T-helper 1 cell treated with Interleukin-12 subunit alpha and Interleukin-12 subunit beta and Interleukin-4 antibody, amounts not matched to agents 30 μg/mL and 1 μg/mL, for 36 hours (primary cell): ENCODE data around the gene PPP1R1B.
"Not testable (repeated sequence)": the region's sequence is repeated elsewhere in the genome, so short reads cannot be mapped to it uniquely, and the experiment has no call there.

ENCODE experiments used
- H3K27ac Mint-ChIP-seq: one replicate; pipeline ENCODE4 v1.8.0; 2021; ENCODE audit warnings: mild to moderate bottlenecking, mixed read lengths
- H3K27me3 Mint-ChIP-seq: one replicate; pipeline ENCODE4 v1.8.0; 2021; ENCODE audit warnings: low read depth, mixed read lengths
- H3K36me3 Mint-ChIP-seq: one replicate; pipeline ENCODE4 v1.8.0; 2021; ENCODE audit warnings: low read depth, mixed read lengths
- H3K4me1 Mint-ChIP-seq: one replicate; pipeline ENCODE4 v1.8.0; 2021; ENCODE audit warnings: low read depth, mixed read lengths
- H3K4me3 Mint-ChIP-seq: one replicate; pipeline ENCODE4 v1.8.0; 2021; ENCODE audit warnings: mild to moderate bottlenecking, moderate library complexity, mixed read lengths
- H3K9me3 Mint-ChIP-seq: one replicate; pipeline ENCODE4 v1.8.0; 2021; ENCODE audit warnings: mixed read lengths

Gene PPP1R1B

DNA sequence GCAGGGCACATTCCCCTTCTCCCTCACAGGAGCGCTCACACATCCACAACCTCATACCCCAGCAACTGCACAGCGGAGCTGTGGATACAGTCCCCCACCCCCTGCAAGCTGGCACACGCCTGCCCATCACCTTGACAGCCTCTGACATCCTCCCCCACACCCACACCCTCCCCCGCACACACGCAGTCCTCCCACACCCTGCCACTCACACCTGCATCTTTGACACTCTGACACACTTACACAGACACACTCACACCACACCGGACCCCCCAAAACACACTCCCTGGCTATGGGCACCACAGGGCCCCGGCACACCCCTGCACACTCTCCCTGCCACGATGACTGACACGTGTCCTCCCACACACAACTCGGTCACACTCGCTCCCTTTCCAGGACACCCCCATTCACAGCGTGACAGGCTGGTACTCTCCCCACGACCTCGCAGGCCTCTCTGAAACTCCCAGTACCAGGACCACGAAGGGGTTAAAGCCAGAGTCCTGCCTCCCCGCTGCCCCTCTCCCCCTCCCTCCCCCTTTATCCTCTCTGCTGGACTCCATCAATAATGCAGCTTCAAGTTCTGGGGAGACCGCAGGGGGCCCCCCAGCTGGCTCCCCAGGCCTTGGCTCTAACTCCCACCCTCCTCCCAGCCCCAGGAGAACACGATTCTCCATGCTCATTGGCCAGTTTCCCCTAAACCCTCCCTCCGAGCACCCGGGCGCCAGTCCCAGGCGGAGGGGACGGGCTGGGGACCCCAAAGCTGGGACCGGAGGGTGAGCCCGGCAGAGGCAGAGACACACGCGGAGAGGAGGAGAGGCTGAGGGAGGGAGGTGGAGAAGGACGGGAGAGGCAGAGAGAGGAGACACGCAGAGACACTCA is at the start of gene PPP1R1B:
Gene PPP1R1B, plus strand, starts transcription at position 782 of the 876 bp plus-strand sequence. CDS start 441 bp downstream, outside the sequence.
- Mint-ChIP-seq H3K4me3 (no peak within 1 kb of the TSS), H3K4me1 (peaks cover 24% of the 10 kb centered on the region), H3K9me3 (no peaks in the 10 kb centered on the region), H3K27ac (no peak within 1 kb of the TSS), H3K36me3 (no peaks in the 10 kb centered on the region), H3K27me3 (peaks cover 67% of the 10 kb centered on the region)

DNA sequence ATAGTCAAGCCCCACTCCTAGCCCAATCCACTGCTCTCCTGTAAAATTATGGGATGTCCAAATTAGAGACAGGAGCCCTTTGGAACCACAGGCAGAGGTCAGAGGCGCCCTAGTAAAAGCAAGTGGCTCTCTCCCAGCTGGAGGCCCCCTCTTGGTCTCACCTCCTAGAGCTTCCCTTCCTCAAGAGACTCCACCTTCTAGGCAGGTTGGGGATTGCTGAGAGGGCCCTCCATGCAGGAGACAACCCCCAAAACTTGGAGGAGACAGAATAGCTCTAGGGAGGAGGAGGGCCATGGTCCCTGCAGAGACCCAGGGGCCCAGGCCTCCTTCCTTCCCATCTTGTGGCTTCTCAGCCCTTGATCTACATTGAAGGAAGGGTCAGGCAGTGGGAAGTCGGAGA is 48.5 kb upstream of the PPP1R1B start:
- H3K4me3 Mint-ChIP-seq, result no peak overlapping the region
- no peaks in the 10 kb centered on the region for H3K9me3 Mint-ChIP-seq
- H3K27ac Mint-ChIP-seq, result no peak overlapping the region
- H3K27me3 Mint-ChIP-seq, result peaks cover 13% of the 10 kb centered on the region
- H3K4me1 Mint-ChIP-seq, result peaks cover 3% of the 10 kb centered on the region
- no peaks in the 10 kb centered on the region for H3K36me3 Mint-ChIP-seq

DNA sequence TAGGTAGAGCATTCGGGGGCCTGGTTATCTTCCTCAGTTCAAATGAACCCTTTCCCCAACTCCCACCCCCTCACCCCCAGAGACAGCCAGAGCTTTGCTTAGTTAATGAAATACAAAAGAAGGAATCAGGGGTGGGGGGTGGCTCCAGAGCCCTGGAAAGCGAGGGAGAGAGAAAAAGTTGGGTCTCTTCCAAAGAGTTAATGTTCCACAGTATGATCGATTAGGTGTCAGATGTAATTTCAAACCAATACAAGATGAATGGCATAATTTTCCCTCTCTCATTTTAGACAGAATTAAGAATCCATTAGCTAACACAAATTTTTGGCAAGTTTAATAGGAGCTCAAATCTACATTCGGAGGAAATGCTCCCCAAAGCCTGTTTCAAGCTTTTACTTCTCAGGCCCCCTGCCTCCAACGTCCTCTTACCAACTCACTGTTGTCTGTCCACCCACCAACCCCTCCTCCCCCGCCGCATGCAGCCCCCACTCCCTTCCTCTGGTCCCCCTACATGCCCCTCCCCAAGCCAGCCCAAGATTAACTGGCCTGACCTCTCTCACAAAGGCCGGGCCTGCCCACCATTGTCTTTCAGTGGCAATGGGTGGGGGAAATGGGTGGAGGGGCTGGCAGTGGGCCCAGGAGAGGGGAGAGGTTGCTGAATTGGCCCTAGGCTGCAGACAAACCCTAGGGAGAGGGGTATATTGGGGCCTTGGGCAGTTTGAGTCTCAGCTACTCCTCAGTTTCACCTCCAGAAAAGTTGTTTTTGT is 47.3 kb upstream of the PPP1R1B start:
- no peak overlapping the region for H3K4me3 Mint-ChIP-seq
- no peaks in the 10 kb centered on the region for H3K4me1 Mint-ChIP-seq
- H3K9me3 Mint-ChIP-seq, result no peaks in the 10 kb centered on the region
- peaks cover 10% of the 10 kb centered on the region for H3K27me3 Mint-ChIP-seq
- no peaks in the 10 kb centered on the region for H3K36me3 Mint-ChIP-seq
- no peak overlapping the region for H3K27ac Mint-ChIP-seq

DNA sequence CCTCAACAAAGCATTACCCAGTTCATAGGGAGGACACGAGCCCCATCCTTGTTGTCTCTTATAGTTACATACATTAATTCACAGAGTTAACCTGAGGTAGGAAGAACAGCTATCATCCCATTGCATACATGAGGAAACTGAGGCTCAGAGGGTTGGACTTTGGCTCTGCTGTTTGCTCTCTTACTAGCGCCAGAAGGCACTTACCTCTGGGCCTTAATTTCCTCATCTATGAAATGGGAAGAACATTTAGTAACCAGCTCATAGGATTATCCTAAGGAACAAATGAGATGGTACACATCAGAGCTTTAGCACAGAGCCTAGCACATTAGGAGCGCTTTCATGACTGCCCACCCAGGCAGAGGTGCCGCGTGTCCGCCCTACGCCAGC is 46.7 kb upstream of the PPP1R1B start:
- Mint-ChIP-seq H3K27ac (no peak overlapping the region), H3K4me3 (no peak overlapping the region), H3K4me1 (no peaks in the 10 kb centered on the region), H3K9me3 (no peaks in the 10 kb centered on the region), H3K27me3 (peaks cover 7% of the 10 kb centered on the region), H3K36me3 (no peaks in the 10 kb centered on the region)

DNA sequence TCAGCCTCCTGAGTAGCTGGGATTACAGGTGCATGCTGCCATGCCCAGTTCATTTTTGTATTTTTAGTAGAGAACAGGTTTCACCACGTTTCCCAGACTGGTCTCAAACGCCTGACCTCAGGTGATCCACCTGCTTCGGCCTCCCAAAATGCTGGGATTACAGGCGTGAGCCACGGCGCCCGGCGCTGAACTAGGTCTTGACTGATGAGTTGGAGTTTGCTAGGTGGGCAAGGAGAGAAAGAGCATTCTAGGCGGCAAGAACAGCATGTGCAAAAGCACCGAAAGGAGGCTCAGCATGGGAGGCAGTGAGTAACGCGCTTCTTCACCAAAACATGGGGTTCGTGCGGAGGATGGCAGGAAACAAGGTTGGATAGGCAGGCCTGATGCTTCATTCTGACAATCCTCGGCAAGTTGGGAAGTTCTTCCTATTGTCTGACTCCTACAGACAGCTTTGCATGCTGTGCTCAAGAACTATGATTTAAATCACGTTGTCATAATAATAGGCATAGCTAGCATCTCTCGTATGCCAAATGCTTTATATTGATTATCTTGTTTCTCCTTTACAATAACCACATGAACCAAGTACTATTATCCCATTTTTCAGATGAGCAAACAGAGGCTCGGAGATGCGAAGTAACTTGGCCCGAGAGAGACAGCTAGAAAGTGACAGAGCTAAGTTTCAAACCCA is 45.5 kb upstream of the PPP1R1B start:
- no peak overlapping the region for H3K27ac Mint-ChIP-seq
- H3K36me3 Mint-ChIP-seq, result no peaks in the 10 kb centered on the region
- H3K9me3 Mint-ChIP-seq, result no peaks in the 10 kb centered on the region
- H3K4me1 Mint-ChIP-seq, result no peaks in the 10 kb centered on the region
- H3K27me3 Mint-ChIP-seq, result peaks cover 4% of the 10 kb centered on the region
- H3K4me3 Mint-ChIP-seq, result no peak overlapping the region

DNA sequence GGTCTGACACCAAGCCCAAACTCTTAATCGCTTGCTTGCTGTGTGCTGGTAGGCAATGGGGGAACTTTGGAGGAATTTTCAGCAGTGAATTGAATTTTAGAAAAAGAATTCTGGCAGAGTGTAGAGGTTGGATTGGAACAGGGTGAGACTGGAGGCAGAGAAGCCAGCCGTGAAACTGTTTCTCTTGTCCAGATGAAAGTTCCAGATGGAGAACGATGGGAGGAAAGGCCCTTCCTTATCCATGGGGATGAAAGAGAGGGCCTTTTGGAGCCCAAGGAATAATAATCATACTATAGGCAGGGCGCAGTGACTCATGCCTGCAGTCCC is 45.0 kb upstream of the PPP1R1B start:
- no peak overlapping the region for H3K27ac Mint-ChIP-seq

DNA sequence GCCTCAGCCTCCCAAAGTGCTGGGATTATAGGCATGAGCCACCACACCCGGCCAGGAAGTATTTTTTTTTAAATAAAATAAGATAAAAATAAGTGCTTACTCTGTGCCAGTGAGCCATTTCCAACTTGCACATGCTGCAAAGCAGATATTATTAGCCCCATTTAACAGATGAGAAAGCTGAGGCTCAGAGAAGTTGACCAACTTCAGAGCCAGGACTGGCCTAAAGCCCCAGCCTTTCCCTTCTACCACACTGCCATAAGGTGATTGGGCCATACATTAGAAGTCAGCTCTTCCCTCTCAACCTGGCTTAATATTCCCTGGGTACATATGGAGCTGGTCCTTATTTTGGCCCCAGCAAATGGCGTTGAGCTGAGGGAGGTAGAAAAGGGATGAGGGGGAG is 44.1 kb upstream of the PPP1R1B start:
- Mint-ChIP-seq H3K9me3 (no peaks in the 10 kb centered on the region), H3K36me3 (no peaks in the 10 kb centered on the region), H3K27me3 (peaks cover 4% of the 10 kb centered on the region), H3K27ac (no peak overlapping the region), H3K4me1 (no peaks in the 10 kb centered on the region), H3K4me3 (no peak overlapping the region)

More for the DNA sequence above, 45.0 kb upstream of the PPP1R1B start:
- no peaks in the 10 kb centered on the region for H3K36me3 Mint-ChIP-seq
- peaks cover 4% of the 10 kb centered on the region for H3K27me3 Mint-ChIP-seq
- H3K9me3 Mint-ChIP-seq, result no peaks in the 10 kb centered on the region
- H3K4me1 Mint-ChIP-seq, result no peaks in the 10 kb centered on the region
- no peak overlapping the region for H3K4me3 Mint-ChIP-seq

DNA sequence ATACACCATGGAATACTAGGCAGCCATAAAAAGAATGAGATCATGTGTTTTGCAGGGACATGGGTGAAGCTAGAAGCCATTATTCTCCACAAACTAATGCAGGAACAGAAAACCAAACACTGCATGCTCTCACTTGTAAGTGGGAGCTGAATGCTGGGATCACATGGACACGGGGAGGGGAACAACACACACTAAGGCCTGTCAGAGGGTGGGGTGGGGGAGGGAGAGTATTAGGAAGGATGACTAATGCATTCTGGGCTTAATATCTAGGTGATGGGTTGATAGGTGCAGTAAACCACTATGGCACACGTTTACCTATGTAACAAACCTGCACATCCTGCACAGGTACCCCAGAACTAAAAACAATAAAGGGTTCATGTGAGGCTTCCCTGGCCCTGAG is 36.6 kb upstream of the PPP1R1B start:
- not testable (repeated sequence) for H3K27ac Mint-ChIP-seq, H3K36me3 Mint-ChIP-seq, H3K4me3 Mint-ChIP-seq, H3K4me1 Mint-ChIP-seq, H3K9me3 Mint-ChIP-seq
- H3K27me3 Mint-ChIP-seq, result peaks cover 45% of the 10 kb centered on the region

DNA sequence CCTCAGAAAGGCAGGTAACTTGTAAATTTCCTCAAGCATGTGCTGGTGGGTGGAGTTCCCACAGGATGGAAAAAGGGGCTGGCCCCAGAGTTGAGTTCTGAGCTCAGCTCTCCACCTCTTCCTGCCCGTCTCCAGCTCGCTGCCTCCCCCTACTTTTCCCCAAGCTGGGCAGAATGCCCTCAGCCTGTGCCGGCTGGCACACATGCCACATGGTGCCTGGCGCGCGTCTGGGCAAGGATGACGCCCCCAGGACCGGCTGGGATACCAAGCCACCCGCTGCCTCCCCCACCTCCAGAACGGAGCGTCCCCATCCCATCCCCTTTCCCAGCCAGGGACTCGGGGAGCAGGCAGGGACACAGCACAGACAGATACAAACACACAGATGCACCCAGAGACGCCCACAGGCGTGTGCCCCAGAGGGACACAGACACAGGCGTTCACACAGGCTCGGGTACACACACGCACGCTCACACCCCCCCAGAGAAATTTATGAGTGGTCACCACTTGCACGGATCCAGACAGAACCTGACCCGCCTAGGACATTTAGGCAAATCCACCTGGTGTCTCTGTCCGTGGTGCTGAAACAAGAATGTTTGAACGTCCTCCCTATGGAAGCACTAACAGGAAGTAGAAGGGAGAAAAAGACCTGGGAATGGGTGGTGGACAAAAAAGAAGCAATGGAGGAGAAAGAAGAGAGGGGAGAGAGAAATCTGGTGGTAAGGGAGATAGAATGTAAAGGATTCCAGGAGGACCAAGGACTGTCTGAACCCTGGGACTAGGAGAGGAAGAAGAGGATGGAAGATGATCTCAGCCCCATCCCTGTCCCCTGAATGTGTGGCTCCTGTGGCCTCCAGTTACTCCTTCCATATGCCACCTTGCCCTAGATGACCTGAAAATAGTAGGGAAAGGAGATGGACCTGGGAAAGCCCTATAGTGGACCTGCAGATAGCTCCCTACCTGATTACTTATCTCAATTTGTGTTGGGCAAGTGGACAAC is 34.5 kb upstream of the PPP1R1B start:
- H3K27ac Mint-ChIP-seq, result no peak overlapping the region
- no peaks in the 10 kb centered on the region for H3K4me1 Mint-ChIP-seq
- H3K27me3 Mint-ChIP-seq, result peaks cover 63% of the 10 kb centered on the region
- peaks cover 3% of the 10 kb centered on the region for H3K36me3 Mint-ChIP-seq
- H3K9me3 Mint-ChIP-seq, result no peaks in the 10 kb centered on the region
- H3K4me3 Mint-ChIP-seq, result no peak overlapping the region

DNA sequence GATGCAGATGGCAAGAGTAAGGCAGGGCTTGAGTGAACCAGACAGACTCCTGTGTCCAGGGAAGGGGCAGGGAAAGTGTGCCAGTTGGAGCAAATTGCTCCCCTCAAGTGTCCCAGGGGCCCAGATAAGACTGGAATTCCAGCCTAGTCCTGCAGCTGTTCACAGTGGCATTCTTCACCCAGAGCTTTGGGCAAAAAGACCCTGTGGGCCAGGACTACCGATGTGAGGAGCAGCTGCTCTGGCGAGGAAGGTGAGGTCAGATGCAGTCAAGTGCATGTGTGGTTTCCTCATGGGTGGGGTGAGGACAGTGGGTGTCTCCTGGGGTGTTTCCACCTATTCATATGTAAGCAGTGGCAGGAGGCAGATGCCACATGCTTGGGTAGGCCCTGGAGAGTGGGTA is 33.4 kb upstream of the PPP1R1B start:
- no peak overlapping the region for H3K4me3 Mint-ChIP-seq

DNA sequence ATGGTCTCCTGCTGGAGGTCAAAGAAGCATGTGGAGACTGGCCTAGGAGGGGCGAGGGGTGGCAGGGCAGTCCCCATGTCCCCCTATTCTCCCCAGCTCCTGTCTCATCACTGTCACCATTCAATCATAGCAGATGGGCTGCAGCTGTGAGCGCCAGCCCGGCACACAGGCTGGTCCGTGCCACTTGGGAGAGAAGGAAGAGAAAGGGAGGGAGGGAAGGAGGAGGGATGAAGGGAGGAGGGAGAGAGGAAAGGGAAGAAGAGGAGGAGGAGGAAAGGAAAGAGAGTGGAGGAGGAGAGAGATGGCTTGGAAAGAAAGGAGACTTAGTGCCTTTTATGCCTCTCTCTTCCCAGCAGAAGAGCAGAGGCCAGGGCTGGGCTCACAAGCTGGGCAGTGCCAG is 31.5 kb upstream of the PPP1R1B start:
- Mint-ChIP-seq H3K9me3 (no peaks in the 10 kb centered on the region), H3K4me3 (no peak overlapping the region), H3K4me1 (no peaks in the 10 kb centered on the region), H3K27me3 (peaks cover 82% of the 10 kb centered on the region), H3K36me3 (peaks cover 3% of the 10 kb centered on the region), H3K27ac (no peak overlapping the region)

More for the DNA sequence above, 33.4 kb upstream of the PPP1R1B start:
- no peaks in the 10 kb centered on the region for H3K4me1 Mint-ChIP-seq
- H3K27ac Mint-ChIP-seq, result no peak overlapping the region
- peaks cover 3% of the 10 kb centered on the region for H3K36me3 Mint-ChIP-seq
- peaks cover 72% of the 10 kb centered on the region for H3K27me3 Mint-ChIP-seq
- no peaks in the 10 kb centered on the region for H3K9me3 Mint-ChIP-seq

DNA sequence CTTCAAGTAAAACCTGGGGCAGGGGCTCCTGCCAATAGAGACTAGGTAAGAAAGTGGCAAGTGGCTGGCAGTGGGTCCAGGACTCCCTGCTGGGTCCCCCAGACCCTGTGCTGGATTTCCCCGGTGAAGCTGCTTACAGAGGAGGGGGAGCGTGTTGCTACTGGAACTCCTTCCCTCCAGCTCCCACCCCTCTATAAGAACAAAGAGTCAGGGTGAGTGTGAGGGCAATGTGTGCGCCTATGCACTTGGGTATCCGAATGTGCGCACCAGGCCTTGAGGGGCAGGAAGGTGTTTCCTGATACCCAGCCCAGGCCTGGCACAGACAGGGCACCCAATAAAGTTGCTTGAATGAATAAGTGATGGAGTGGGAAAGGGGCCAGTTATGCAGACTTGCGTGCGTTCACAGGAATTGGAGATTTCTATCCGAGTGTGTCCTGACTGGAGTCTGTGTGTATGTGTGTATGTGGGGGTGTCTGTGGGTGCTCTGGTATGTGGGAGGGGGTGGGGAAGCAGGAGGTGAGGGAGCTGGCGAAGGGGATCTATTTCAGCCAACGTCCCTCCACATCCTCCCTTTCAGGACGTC is 30.7 kb upstream of the PPP1R1B start:
- Mint-ChIP-seq H3K27me3 (peaks cover 89% of the 10 kb centered on the region), H3K9me3 (no peaks in the 10 kb centered on the region), H3K4me3 (no peak overlapping the region), H3K4me1 (no peaks in the 10 kb centered on the region), H3K27ac (no peak overlapping the region), H3K36me3 (peaks cover 3% of the 10 kb centered on the region)

DNA sequence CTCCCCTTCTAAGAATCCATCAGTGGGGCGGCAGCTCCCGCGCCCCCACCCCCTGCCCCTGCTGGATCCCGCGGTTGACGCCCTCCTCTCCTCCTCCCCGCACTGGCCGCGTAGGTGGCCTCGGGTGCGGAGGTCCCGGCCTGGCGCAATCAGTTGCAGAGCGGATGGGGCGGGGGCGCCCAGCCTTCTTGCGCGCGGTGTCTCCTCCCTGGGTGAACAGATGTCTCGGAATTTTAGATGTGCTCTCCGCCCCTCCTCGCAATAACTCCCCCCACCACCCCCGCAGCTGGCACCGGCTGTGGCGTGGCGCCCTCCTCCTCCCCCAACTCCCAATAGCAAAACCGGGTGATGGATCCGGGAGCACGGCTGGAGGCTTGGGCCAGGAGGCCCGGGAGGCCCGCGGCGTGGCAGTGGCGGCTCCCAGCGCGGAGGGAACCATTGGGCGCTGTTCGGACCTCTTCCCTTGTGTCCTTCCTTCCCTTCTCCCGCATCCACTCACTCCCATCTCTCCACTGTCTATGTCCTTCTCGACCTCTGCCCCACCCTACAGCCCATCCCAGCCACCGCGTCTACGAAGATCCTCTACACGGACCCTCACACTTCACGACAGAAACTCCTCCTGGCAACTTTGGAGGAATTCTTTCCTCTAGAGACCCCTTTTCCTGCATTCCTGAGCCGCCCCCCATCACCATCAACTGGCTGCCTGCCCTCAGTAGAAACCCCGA is 30.0 kb upstream of the PPP1R1B start:
- no peaks in the 10 kb centered on the region for H3K4me1 Mint-ChIP-seq
- H3K9me3 Mint-ChIP-seq, result no peaks in the 10 kb centered on the region
- peaks cover 91% of the 10 kb centered on the region for H3K27me3 Mint-ChIP-seq
- no peak overlapping the region for H3K27ac Mint-ChIP-seq
- H3K36me3 Mint-ChIP-seq, result peaks cover 3% of the 10 kb centered on the region
- no peak overlapping the region for H3K4me3 Mint-ChIP-seq
